GM06990 (cell line): ENCODE measurements around the gene FRY.

Experiments
- DNase-seq: peaks from one replicate; pipeline ENCODE4 v3.0.0-alpha.2; 2011; ENCODE audit not compliant: insufficient read length; ENCODE audit errors: extremely low read depth
- H3K27me3 ChIP-seq: replicated peaks from 2 replicates; pipeline ENCODE4 v1.6.0; 2011; ENCODE audit warnings: low read length; ENCODE audit not compliant: control insufficient read depth, insufficient read depth
- H3K36me3 ChIP-seq: 2 replicates; pipeline ENCODE4 v1.5.1; 2011; ENCODE audit warnings: low read length; ENCODE audit not compliant: control insufficient read depth, insufficient read depth
- H3K4me3 ChIP-seq: replicated peaks from 2 replicates; pipeline ENCODE4 v1.5.1; 2011; ENCODE audit warnings: low read depth, mild to moderate bottlenecking, control low read depth, low read length
- CTCF ChIP-seq: IDR thresholded peaks from 2 replicates; pipeline ENCODE4 v1.5.1; 2011; ENCODE audit warnings: low read length, control low read depth, mild to moderate bottlenecking, inconsistent platforms; ENCODE audit not compliant: insufficient read depth, poor library complexity, severe bottlenecking

Gene FRY

GRCh38 chr13:32257649-32258048 lies 226.1 kb downstream of the FRY start:
- no peak for TF ChIP-seq CTCF
- DNase-seq, result no peak
- Histone ChIP-seq H3K4me3 (no peak overlapping the region), H3K27me3 (no peaks in the 10 kb centered on the region), H3K36me3 (no peaks in the 10 kb centered on the region)

- no peak for DNase-seq
- H3K27me3 ChIP-seq, result no peaks in the 10 kb centered on the region
- peak; percentile 21 for TF ChIP-seq CTCF
- no peaks in the 10 kb centered on the region for H3K36me3 ChIP-seq
- H3K4me3 ChIP-seq, result no peak overlapping the region
These were observed 227.5 kb downstream of the FRY start for GRCh38 chr13:32259116-32259515.

- no peak for DNase-seq
- no peaks in the 10 kb centered on the region for H3K27me3 ChIP-seq
- H3K4me3 ChIP-seq, result no peak overlapping the region
- no peak for TF ChIP-seq CTCF
- H3K36me3 ChIP-seq, result no peaks in the 10 kb centered on the region
These were observed 230.0 kb downstream of the FRY start for GRCh38 chr13:32261567-32261966.

- TF ChIP-seq CTCF, result no peak
- H3K4me3 ChIP-seq, result no peak overlapping the region
- DNase-seq, result no peak
- no peaks in the 10 kb centered on the region for H3K27me3 ChIP-seq
- H3K36me3 ChIP-seq, result no peaks in the 10 kb centered on the region
These were observed 230.6 kb downstream of the FRY start for GRCh38 chr13:32262165-32262564.

GRCh38 chr13:32262619-32263018 lies 231.0 kb downstream of the FRY start:
- Histone ChIP-seq H3K4me3 (no peak overlapping the region), H3K27me3 (no peaks in the 10 kb centered on the region), H3K36me3 (no peaks in the 10 kb centered on the region)
- DNase-seq, result no peak
- TF ChIP-seq CTCF, result no peak

- H3K27me3 ChIP-seq, result no peaks in the 10 kb centered on the region
- H3K4me3 ChIP-seq, result no peak overlapping the region
- H3K36me3 ChIP-seq, result no peaks in the 10 kb centered on the region
- TF ChIP-seq CTCF, result no peak
- DNase-seq, result no peak
These were observed 232.8 kb downstream of the FRY start for GRCh38 chr13:32264407-32264806.
